LNCaP clone FGC (cell line): ENCODE data around the gene LMO1.

Experiments used
- DNase-seq: peaks from one replicate; pipeline ENCODE4 v3.0.0-alpha.2; 2011; ENCODE audit warnings: low read depth
- H3K4me3 ChIP-seq: 2 replicates; pipeline ENCODE4 v1.5.1; 2011; ENCODE audit warnings: mild to moderate bottlenecking, low read depth, low read length, control low read depth
- TF ChIP-seq, protein P1 (sequence below): IDR thresholded peaks from 2 replicates; pipeline ENCODE4 v1.5.1; 2012; ENCODE audit warnings: mild to moderate bottlenecking; ENCODE audit not compliant: control insufficient read depth, insufficient read depth; ENCODE audit errors: extremely low read depth

Gene LMO1

GRCh38 chr11:8186429-8186828, 77.2 kb downstream of the LMO1 start:
- H3K4me3 ChIP-seq = no peak overlapping the region
- TF ChIP-seq, protein P1, sequence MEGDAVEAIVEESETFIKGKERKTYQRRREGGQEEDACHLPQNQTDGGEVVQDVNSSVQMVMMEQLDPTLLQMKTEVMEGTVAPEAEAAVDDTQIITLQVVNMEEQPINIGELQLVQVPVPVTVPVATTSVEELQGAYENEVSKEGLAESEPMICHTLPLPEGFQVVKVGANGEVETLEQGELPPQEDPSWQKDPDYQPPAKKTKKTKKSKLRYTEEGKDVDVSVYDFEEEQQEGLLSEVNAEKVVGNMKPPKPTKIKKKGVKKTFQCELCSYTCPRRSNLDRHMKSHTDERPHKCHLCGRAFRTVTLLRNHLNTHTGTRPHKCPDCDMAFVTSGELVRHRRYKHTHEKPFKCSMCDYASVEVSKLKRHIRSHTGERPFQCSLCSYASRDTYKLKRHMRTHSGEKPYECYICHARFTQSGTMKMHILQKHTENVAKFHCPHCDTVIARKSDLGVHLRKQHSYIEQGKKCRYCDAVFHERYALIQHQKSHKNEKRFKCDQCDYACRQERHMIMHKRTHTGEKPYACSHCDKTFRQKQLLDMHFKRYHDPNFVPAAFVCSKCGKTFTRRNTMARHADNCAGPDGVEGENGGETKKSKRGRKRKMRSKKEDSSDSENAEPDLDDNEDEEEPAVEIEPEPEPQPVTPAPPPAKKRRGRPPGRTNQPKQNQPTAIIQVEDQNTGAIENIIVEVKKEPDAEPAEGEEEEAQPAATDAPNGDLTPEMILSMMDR = no peak
- no peak for DNase-seq

GRCh38 chr11:8183111-8183510, 80.6 kb downstream of the LMO1 start:
- no peak for DNase-seq
- no peak overlapping the region for H3K4me3 ChIP-seq
- TF ChIP-seq, protein P1 = no peak

DNA sequence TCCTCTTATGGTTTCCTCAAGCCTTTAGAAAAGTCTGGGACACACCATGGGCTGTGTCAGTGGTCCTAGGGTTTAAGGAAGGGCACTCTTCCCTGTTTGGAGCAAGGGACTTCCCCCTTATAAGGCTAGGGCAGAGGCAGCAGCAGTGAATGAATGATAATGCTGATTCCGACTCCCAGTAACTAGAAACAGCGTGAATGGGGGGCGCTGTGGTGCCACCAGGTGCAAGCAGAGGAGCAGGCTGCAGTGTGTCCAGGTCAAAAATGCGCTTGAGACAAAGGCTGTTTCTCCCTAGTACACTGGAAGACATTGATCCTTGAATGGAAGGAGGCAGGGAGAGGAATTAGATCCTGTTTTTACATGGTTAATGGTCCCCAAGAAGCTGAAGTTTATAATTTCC, 83.2 kb downstream of the LMO1 start:
- DNase-seq = no peak
- TF ChIP-seq, protein P1 = no peak
- no peak overlapping the region for H3K4me3 ChIP-seq

GRCh38 chr11:8178297-8178696, 85.4 kb downstream of the LMO1 start:
- no peak for DNase-seq
- TF ChIP-seq, protein P1 = no peak
- no peak overlapping the region for H3K4me3 ChIP-seq

DNA sequence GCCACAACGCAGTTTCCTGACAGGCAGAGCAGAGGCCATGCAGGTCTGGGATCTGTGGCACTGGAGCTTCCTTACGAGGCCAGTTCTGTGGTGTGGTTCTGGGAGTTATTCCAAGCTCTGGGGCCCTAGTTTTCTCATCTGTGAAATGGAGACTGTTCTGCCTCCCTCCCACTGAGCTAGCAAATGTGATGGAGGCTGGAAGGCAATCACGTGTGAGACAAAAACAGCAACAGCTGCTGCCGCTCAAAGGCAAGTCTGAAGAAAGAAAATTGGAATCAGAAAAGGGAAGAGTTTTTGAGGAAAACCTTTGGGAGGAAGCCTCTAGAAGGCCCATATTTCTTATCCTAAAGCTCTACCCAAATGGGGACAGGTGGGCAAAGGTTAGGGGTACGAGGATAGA, 86.5 kb downstream of the LMO1 start:
- DNase-seq = no peak
- TF ChIP-seq, protein P1 = no peak
- no peak overlapping the region for H3K4me3 ChIP-seq
